ENCODE measurements around the gene THBS4.
"Not testable (repeated sequence)": the region's sequence is repeated elsewhere in the genome, so short reads cannot be mapped to it uniquely, and the experiment has no call there.

Gene THBS4

DNA sequence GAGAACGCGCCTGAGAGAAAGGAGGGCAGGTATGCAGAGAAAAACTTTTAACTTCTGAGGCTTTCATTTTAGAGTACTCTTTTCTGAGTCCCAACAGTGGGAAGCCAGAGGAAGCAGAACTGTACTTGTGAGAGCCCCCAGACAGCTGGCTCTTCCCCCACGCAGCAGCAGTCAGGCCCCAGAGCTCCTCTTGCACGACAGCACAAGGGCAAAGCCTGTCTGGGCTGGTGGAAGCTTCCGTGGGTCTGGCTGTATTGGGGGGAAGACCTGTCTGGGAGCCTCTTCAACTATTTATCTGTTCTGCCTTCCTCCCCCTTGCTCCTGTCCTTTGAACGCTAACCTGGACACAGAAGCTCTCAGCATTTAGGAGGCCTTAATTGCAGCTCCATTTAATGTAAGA, 68.2 kb downstream of the THBS4 start:
- TF ChIP-seq, protein P1, sequence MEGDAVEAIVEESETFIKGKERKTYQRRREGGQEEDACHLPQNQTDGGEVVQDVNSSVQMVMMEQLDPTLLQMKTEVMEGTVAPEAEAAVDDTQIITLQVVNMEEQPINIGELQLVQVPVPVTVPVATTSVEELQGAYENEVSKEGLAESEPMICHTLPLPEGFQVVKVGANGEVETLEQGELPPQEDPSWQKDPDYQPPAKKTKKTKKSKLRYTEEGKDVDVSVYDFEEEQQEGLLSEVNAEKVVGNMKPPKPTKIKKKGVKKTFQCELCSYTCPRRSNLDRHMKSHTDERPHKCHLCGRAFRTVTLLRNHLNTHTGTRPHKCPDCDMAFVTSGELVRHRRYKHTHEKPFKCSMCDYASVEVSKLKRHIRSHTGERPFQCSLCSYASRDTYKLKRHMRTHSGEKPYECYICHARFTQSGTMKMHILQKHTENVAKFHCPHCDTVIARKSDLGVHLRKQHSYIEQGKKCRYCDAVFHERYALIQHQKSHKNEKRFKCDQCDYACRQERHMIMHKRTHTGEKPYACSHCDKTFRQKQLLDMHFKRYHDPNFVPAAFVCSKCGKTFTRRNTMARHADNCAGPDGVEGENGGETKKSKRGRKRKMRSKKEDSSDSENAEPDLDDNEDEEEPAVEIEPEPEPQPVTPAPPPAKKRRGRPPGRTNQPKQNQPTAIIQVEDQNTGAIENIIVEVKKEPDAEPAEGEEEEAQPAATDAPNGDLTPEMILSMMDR (IDR thresholded peaks at IDR 0.05; ENCODE audit: low read depth, low read length) = no peak

DNA sequence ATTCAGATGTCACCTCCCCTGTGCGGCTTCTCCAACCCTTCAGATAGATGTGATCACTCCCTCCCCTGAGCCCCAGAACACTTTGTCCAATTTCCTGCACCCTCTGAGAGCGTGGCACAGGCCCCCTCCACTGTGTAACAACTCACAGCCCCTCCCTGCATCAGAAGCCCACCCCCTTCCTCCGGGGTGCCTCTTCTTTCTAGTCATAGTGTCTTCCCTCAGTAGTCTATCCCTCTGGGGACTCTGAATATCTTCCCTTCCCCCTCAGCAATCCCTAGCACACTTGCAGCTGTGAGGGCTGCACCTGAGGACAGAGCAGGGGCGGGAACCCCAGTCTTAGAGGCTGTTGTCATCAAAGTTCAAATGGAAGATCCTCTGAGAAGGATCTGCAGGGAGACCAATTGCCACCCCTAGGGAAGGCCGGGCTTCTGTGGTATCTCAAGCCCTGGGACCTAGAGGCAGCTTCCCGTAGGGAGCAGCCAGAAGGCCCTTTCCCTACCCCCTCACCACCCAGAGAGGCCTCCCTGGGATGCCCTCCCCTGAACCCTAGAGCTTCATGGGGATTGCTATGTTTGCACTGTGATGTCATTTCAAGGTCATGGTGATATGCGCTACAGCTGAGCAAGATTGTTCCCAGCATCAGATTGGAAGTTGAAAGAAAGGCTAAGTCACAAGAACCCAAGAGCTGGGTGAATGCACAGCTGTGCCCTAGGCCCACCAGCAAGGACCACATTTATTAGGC, 70.7 kb downstream of the THBS4 start:
- TF ChIP-seq, protein P1 (IDR thresholded peaks at IDR 0.05; ENCODE audit: low read depth, low read length) = no peak
- H3K4me3 ChIP-seq (ENCODE audit: low read depth, low read length) = no peak overlapping the region

More for the DNA sequence above, 68.2 kb downstream of the THBS4 start:
- H3K4me3 ChIP-seq (ENCODE audit: low read depth, low read length) = no peak overlapping the region

DNA sequence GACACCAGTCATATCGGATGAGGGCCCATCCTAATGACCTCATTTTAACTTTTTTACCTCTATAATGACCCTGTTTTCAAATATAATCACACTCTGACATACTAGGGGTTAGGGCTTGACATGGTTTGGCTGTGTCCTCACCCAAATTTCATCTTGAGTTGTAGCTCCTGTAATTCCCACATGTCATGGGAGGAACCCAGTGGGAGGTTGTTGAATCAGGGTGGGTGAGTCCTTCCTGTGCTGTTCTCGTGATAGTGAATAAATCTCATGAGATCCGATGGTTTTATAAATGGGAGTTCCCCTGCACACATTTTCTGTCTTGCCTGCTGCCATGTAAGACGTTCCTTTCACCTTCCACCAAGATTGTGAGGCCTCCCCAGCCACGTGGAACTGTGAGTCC, 71.8 kb downstream of the THBS4 start:
- no peak overlapping the region for H3K4me3 ChIP-seq (ENCODE audit: low read depth, low read length)
- TF ChIP-seq, protein P1 (IDR thresholded peaks at IDR 0.05; ENCODE audit: low read depth, low read length) = no peak

DNA sequence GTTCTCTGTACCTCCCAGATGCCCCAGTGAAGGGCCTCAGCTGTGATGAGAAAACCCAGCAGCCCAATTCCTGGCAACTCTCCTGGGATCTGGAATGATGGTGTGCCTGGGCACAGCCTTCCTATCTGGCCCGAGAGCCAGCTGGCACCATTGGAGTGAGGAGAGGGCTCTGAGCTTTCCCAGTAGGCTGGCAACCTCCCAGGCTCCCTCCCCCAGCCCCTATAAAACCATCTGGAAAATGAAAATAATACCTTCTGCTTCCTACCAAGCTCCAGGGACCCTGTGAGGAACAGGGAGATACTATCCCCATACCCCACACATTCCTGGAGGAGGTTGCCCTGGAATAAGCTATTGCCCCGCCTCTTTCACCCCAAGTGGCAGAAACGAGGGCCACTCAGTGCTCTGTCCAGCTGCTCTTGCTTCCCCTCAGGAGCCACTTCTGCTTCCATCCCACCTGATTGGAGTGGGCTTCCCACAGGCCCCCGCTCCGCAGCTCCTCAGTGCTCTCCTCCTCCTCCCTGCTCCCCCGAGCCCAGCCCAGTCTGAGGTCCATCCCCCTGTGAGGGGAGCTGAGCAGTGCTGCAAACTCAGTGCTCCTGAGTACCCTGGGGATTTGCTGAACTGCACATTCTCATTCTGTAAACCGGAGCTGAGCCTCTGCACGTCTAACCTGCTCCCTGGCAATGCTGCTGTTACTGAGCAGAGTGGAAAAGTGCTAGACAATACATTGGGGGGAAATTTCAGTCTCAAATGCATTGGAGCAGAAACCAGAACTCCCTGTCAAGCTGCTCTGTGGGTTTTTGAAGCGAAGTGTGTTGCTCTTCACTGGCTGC, 74.7 kb downstream of the THBS4 start:
- TF ChIP-seq, protein P1 (IDR thresholded peaks at IDR 0.05; ENCODE audit: low read depth, low read length) = no peak
- no peak overlapping the region for H3K4me3 ChIP-seq (ENCODE audit: low read depth, low read length)

DNA sequence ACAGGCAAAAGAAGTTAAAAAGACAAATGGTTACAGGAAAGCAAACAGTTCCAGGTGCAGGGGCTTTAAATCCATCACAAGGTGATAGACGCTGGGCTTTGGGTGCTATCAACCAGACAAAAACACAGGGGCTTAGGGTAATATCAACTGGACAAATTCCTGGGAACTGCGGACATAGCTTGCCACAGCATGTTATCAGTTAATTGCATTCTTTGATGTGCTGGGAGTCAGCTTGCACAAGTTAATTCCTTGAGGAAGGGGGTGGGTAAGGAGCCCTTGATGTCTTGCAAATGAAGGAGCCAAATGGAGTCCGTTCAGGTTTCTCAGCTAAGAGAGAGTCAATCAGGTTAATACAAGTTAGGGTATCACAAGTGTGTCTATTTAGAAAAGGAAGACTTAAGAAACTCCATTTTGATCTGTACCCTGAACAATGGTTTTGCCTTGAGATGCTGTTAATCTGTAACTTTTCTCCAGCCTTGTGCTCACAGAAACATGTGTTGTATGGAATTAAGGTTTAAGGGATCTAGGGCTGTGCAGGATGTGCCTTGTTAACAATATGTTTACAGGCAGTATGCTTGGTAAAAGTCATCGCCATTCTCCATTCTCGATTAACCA, 76.3 kb downstream of the THBS4 start:
- not testable (repeated sequence) for H3K4me3 ChIP-seq (ENCODE audit: low read depth, low read length)

DNA sequence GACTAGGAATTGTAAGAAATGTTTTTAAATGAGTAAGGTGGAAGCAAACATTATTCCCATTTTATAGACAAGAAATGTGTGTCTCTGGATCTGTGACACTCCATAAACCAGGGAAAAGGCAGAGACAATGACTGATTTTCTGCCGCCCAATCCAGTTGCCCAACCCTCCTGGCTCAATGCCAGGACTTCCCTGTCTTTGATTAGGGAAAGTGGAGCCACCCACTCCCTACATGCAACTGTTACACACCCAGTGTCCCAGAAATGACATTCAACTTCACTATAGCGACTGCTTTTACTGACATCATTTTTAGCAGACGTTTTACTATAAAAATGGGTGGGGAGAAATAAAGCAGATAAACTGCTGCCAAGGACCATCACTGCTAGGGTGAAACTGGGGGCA, 79.7 kb downstream of the THBS4 start:
- no peak overlapping the region for H3K4me3 ChIP-seq (ENCODE audit: low read depth, low read length)
- TF ChIP-seq, protein P1 (IDR thresholded peaks at IDR 0.05; ENCODE audit: low read depth, low read length) = no peak

DNA sequence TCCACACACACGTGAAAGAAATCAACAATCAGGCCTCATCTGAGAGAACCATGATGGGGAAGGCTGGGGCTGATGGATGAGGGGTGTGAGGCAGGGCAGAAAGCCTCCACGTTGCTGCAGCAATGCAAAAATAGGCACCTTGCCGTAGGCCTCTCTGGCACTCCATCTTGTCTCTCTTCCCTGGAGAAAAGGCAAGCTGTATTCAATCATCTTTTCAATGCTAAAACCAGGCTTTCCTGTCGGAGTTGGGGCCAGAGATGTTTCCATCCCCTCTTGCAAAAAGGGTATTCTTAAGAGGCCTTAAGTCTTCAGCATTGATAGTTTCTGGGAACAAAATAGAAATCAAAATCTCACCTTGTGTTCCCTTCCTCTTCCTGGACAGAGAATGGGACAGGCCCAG, 80.9 kb downstream of the THBS4 start:
- H3K4me3 ChIP-seq (ENCODE audit: low read depth, low read length) = no peak overlapping the region
- TF ChIP-seq, protein P1 (IDR thresholded peaks at IDR 0.05; ENCODE audit: low read depth, low read length) = no peak

Measured in WI38 (cell line).